ENCODE measurements around the gene ZNHIT2.

ZNHIT2 gene

GRCh38 chr11:65072631-65072966 lies 44.9 kb downstream of the ZNHIT2 start:
- DNase-seq (ENCODE audit: low read depth in 1 of 2, low spot score in 1 of 2) = no peak

- no peak for DNase-seq (ENCODE audit: low read depth in 1 of 2, low spot score in 1 of 2)
These were observed 45.4 kb downstream of the ZNHIT2 start for GRCh38 chr11:65071907-65072630.

- no peak for DNase-seq (ENCODE audit: low read depth in 1 of 2, low spot score in 1 of 2)
These were observed 48.3 kb downstream of the ZNHIT2 start for GRCh38 chr11:65069217-65069616.

- DNase-seq (ENCODE audit: low read depth in 1 of 2, low spot score in 1 of 2) = no peak
These were observed 50.1 kb downstream of the ZNHIT2 start for GRCh38 chr11:65067446-65067845.

GRCh38 chr11:65066805-65067291 lies 50.7 kb downstream of the ZNHIT2 start:
- DNase-seq (ENCODE audit: low read depth in 1 of 2, low spot score in 1 of 2) = no peak

Measured in activated T-helper 1 cell treated with anti-CD3 and anti-CD28 coated beads, Interleukin-2, amount 50 U/mL, for 16 hours (primary cell).